Tibial artery (tissue), 4 donors: ENCODE results near the gene ERC2.

Experiments used
- DNase-seq, 2 donors: peaks; one replicate each; pipeline ENCODE4 v3.0.0-alpha.2; 2019
- H3K27ac ChIP-seq, 2 donors: fragments of 200-600 bp; sonication (generic) in 1 of 2; 1 replicate in 1 of 2; 2 replicates in 1 of 2; pipeline ENCODE4 v1.5.1; 2018 to 2019; ENCODE audit warnings: mild to moderate bottlenecking in 1 of 2
- H3K27me3 ChIP-seq, 2 donors: fragments of 200-600 bp; sonication (generic) in 1 of 2; one replicate each; pipeline versions ENCODE4 v1.5.1 to v1.6.0; 2016 to 2019
- H3K36me3 ChIP-seq, 3 donors: fragments of 200-600 bp; sonication (generic) in 2 of 3; one replicate each; pipeline ENCODE4 v1.5.1; 2016 to 2019; ENCODE audit warnings: mild to moderate bottlenecking in 2 of 3
- H3K4me1 ChIP-seq, 4 donors: fragments of 200-600 bp; sonication (generic) in 2 of 4; 1 replicate in 3 of 4; 2 replicates in 1 of 4; pipeline ENCODE4 v1.5.1; 2016 to 2019
- H3K4me3 ChIP-seq, 2 donors: fragments of 200-600 bp; sonication (generic) in 1 of 2; 1 replicate in 1 of 2; 2 replicates in 1 of 2; pipeline ENCODE4 v1.5.1; 2018 to 2019; ENCODE audit warnings: mild to moderate bottlenecking in 2 of 2
- H3K9me3 ChIP-seq, 3 donors: fragments of 200-600 bp; sonication (generic) in 1 of 3; one replicate each; pipeline ENCODE4 v1.5.1; 2016 to 2019
- CTCF ChIP-seq, 2 experiments: fragments of 200-600 bp in 1 of 2; fragments of 450-650 bp in 1 of 2; IDR thresholded peaks; one replicate each; pipeline ENCODE4 v1.5.1; 2017 to 2019; ENCODE audit warnings: antibody characterized with exemption in 2 of 2, mild to moderate bottlenecking in 1 of 2, moderate library complexity in 1 of 2
- intact Hi-C: fragments of 100-400 bp; cut with DNase I; formaldehyde crosslinking; loops from one replicate; pipeline ENCODE4 v1.15.0; 2023; ENCODE audit warnings: low total_unique reads

ERC2 gene

GRCh38 chr3:55964491-55964985, 503.7 kb downstream of the ERC2 start:
- H3K4me1 ChIP-seq: no peaks in the 10 kb centered on the region
- H3K27me3 ChIP-seq: no peaks in the 10 kb centered on the region
- H3K27ac ChIP-seq: no peak overlapping the region
- DNase-seq: no peak
- intact Hi-C loops: no loop called here
- no peaks in the 10 kb centered on the region for H3K36me3 ChIP-seq
- H3K4me3 ChIP-seq: no peak overlapping the region
- no peak for TF ChIP-seq CTCF (IDR thresholded peaks at IDR 0.05)
- H3K9me3 ChIP-seq: no peaks in the 10 kb centered on the region

- no peak overlapping the region for H3K27ac ChIP-seq
- TF ChIP-seq CTCF (IDR thresholded peaks at IDR 0.05): no peak
- intact Hi-C loops: no loop called here
Measured at GRCh38 chr3:55963601-55964000, 504.7 kb downstream of the ERC2 start.

GRCh38 chr3:55959471-55960080, 508.7 kb downstream of the ERC2 start:
- no peak overlapping the region for H3K27ac ChIP-seq

More at GRCh38 chr3:55963601-55964000, 504.7 kb downstream of the ERC2 start:
- Histone ChIP-seq H3K36me3 (no peaks in the 10 kb centered on the region), H3K4me3 (no peak overlapping the region), H3K9me3 (no peaks in the 10 kb centered on the region), H3K4me1 (no peaks in the 10 kb centered on the region), H3K27me3 (no peaks in the 10 kb centered on the region)
- no peak for DNase-seq

GRCh38 chr3:55958605-55959004, 509.7 kb downstream of the ERC2 start:
- no peaks in the 10 kb centered on the region for H3K9me3 ChIP-seq
- DNase-seq: no peak
- H3K36me3 ChIP-seq: no peaks in the 10 kb centered on the region
- no peak for TF ChIP-seq CTCF (IDR thresholded peaks at IDR 0.05)
- intact Hi-C loops: no loop called here
- H3K4me1 ChIP-seq: no peaks in the 10 kb centered on the region
- no peaks in the 10 kb centered on the region for H3K27me3 ChIP-seq
- H3K27ac ChIP-seq: no peak overlapping the region
- H3K4me3 ChIP-seq: no peak overlapping the region

More at GRCh38 chr3:55959471-55960080, 508.7 kb downstream of the ERC2 start:
- H3K27me3 ChIP-seq: no peaks in the 10 kb centered on the region
- no peak for TF ChIP-seq CTCF (IDR thresholded peaks at IDR 0.05)
- DNase-seq: no peak
- intact Hi-C loops: no loop called here
- H3K9me3 ChIP-seq: no peaks in the 10 kb centered on the region
- H3K4me1 ChIP-seq: no peaks in the 10 kb centered on the region
- H3K4me3 ChIP-seq: no peak overlapping the region
- no peaks in the 10 kb centered on the region for H3K36me3 ChIP-seq

GRCh38 chr3:55955891-55956477, 512.3 kb downstream of the ERC2 start:
- DNase-seq: no peak
- Histone ChIP-seq H3K4me1 (no peaks in the 10 kb centered on the region), H3K27ac (no peak overlapping the region), H3K9me3 (no peaks in the 10 kb centered on the region), H3K27me3 (no peaks in the 10 kb centered on the region), H3K36me3 (no peaks in the 10 kb centered on the region), H3K4me3 (no peak overlapping the region)
- intact Hi-C loops: no loop called here
- no peak for TF ChIP-seq CTCF (IDR thresholded peaks at IDR 0.05)
